ENCODE data around the gene ESRRA.
"Not testable (repeated sequence)": the region's sequence is repeated elsewhere in the genome, so short reads cannot be mapped to it uniquely, and the experiment has no call there.

The ESRRA gene

GRCh38 chr11:64313491-64314145 is 8.3 kb downstream of the ESRRA start:
- no peak for DNase-seq (ENCODE audit: low read depth in 2 of 2)

GRCh38 chr11:64314146-64314804 is 9.0 kb downstream of the ESRRA start:
- no peak for DNase-seq (ENCODE audit: low read depth in 2 of 2)

DNA sequence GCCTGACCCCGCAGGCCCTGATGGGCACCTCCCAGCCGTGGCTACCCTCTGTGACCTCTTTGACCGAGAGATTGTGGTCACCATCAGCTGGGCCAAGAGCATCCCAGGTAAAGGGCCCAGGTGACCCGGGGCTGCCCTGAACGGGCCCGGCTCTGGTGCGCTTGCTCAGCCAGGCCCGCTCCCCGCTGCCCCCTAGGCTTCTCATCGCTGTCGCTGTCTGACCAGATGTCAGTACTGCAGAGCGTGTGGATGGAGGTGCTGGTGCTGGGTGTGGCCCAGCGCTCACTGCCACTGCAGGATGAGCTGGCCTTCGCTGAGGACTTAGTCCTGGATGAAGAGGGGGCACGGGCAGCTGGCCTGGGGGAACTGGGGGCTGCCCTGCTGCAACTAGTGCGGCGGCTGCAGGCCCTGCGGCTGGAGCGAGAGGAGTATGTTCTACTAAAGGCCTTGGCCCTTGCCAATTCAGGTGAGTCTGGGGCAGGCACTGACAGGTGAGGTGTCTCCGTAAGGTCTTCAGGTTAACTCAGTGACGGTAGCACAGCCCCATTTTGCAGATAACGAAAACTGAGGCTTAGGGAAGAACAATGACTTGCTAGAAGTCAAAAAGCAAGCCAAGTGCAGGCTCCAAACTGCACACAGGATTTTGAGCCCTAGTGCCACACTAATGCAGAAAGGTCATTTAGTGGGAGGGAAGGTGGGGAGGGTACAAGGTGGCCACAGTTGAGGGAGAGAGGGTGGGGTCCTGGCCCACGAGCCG is 9.7 kb downstream of the ESRRA start:
- DNase-seq (ENCODE audit: low read depth in 2 of 2) = no peak

DNA sequence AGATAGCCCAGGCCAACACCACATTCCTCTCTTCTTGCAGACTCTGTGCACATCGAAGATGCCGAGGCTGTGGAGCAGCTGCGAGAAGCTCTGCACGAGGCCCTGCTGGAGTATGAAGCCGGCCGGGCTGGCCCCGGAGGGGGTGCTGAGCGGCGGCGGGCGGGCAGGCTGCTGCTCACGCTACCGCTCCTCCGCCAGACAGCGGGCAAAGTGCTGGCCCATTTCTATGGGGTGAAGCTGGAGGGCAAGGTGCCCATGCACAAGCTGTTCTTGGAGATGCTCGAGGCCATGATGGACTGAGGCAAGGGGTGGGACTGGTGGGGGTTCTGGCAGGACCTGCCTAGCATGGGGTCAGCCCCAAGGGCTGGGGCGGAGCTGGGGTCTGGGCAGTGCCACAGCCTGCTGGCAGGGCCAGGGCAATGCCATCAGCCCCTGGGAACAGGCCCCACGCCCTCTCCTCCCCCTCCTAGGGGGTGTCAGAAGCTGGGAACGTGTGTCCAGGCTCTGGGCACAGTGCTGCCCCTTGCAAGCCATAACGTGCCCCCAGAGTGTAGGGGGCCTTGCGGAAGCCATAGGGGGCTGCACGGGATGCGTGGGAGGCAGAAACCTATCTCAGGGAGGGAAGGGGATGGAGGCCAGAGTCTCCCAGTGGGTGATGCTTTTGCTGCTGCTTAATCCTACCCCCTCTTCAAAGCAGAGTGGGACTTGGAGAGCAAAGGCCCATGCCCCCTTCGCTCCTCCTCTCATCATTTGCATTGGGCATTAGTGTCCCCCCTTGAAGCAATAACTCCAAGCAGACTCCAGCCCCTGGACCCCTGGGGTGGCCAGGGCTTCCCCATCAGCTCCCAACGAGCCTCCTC is 10.6 kb downstream of the ESRRA start:
- DNase-seq (ENCODE audit: low read depth in 2 of 2) = not testable (repeated sequence)

DNA sequence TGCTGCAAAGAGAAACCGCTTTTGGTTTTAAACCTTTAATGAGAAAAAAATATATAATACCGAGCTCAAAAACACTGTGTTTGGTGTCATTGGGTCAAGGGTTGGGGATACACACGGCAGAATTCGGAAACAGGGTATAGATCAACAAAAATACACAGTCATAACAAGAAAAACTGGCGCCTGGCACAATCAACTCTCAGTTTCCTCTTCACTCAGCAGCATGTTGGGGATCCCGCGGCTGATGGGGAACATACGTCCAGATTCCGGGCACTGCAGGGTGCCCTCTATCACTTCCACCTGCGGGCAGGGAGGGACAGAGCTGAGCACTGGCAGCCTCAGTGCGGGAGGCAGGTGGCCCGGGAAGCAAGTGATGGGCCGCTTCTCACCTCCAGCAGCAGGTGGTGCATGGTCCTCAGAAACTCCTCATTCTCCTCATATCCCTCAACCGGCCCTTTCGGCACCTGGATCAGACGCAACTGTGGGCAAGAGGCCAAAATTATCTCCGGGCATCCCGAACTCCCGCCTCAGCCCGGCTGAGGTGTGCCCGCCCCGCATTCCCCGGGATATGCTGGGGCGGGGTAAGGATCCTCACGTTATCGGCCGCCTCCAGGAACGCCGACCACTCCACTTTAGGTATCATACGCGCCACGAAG is 11.5 kb downstream of the ESRRA start:
- DNase-seq (ENCODE audit: low read depth in 2 of 2) = no peak

DNA sequence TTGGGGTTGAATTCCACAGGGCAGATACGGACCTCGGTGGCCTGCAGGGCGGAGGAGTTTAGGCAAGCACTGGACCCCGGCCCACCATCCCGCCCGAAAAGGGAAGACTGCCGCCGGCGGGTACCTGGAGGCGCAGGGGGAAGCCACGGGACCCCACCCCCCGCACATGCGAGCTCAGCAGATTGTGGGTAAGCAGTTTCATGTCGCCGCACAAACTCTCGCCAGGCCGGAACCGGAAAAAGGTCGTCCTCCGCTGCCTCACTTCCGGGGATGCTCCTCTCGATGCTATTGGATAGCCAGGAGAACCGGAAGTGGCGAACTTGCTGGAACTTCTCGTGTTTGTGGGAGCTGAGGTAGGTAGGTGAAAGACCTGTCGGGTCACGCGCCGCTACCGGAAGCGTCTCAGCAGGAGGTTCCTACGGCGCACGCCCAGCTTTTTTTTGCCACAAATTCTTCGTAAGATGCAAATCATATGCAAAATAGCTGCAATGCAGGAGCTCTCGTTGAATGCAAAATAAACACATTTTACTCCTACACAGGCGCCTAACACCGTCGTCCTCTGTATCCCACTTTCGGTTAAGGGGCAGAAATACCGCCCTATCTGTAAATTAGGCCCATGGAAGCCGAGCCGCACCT is 12.1 kb downstream of the ESRRA start, which contains the start of gene TRMT112:
Gene TRMT112, minus strand, starts transcription at position 235 of the 636 bp plus-strand sequence. Its CDS starts 33 bp downstream, at position 202.
- DNase-seq (ENCODE audit: low read depth in 2 of 2) = peak; percentile 90

DNA sequence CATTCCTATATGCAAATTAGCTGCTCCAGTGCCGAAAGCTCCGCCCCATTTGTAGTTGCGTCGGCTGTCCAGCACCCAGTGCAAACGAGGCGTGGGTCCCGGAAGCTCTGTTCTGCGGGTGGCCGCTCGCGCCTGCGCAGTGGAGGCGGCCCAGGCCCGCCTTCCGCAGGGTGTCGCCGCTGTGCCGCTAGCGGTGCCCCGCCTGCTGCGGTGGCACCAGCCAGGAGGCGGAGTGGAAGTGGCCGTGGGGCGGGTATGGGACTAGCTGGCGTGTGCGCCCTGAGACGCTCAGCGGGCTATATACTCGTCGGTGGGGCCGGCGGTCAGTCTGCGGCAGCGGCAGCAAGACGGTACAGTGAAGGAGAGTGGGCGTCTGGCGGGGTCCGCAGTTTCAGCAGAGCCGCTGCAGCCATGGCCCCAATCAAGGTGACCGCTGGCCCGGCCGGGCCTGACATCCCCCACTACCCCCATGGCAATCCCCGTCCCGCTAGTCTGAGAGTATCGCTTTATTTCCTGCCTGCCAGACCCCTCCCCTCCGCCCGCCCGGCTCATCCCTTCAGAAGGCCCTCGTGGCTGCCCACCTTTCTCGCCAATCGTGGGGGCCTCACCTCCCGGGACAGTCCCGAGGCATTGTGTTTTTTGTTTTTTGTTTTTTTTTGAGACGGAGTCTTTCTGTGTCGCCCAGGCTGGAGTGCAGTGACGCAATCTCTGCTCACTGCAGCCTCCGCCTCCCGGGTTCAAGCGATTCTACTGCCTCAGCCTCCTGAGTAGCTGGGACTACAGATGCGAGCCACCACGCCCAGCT is 12.8 kb downstream of the ESRRA start, which contains the start of gene PRDX5:
Gene PRDX5, plus strand, starts transcription at position 161 of the 805 bp plus-strand sequence. Its CDS starts 95 bp downstream, at position 256.
- DNase-seq (ENCODE audit: low read depth in 2 of 2) = peak; percentile 87 to 88

- DNase-seq (ENCODE audit: low read depth in 2 of 2) = no peak
Measured at GRCh38 chr11:64318766-64319761, 13.7 kb downstream of the ESRRA start.

DNA sequence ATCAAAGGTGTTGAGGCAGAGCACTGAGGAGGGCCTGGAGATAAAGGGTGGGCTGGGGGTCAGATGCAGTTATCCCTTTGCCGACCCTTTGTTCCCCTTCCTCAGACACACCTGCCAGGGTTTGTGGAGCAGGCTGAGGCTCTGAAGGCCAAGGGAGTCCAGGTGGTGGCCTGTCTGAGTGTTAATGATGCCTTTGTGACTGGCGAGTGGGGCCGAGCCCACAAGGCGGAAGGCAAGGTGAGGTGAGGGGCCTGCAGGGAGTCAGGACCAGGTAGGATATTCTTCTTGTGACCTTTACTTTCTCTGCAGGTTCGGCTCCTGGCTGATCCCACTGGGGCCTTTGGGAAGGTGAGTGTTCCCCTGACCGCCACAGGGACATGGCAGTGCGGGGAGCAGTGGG is 15.2 kb downstream of the ESRRA start:
- DNase-seq (ENCODE audit: low read depth in 2 of 2) = no peak

- no peak for DNase-seq (ENCODE audit: low read depth in 2 of 2)
Measured at GRCh38 chr11:64321026-64321425, 15.7 kb downstream of the ESRRA start.

- DNase-seq (ENCODE audit: low read depth in 2 of 2) = no peak
Measured at GRCh38 chr11:64321533-64321932, 16.2 kb downstream of the ESRRA start.

- no peak for DNase-seq (ENCODE audit: low read depth in 2 of 2)
Measured at GRCh38 chr11:64322925-64323260, 17.6 kb downstream of the ESRRA start.

GRCh38 chr11:64323373-64323772 is 18.0 kb downstream of the ESRRA start:
- DNase-seq (ENCODE audit: low read depth in 2 of 2) = no peak

GRCh38 chr11:64323984-64324383 is 18.7 kb downstream of the ESRRA start:
- DNase-seq (ENCODE audit: low read depth in 2 of 2) = not testable (repeated sequence)

GRCh38 chr11:64324692-64325469 is 19.6 kb downstream of the ESRRA start:
- no peak for DNase-seq (ENCODE audit: low read depth in 2 of 2)

DNA sequence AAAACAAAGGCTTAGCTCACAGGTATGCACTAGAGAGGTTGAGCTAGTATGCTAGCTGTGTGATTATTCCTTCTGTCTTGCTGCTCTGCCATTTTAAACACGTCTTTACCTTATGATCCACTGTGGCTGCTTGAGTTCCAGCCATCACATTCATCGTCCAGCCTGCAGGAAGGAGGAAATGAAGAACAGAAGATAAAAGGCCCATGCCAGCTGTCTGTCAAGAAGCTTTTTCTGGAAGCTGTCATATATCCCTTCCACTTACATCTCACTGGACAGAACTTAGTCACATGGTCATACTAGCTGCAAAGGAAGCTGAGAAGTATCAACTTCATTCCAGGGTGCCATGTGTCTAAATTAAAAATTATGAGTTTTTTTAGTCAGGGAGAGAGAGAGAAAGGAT is 22.1 kb downstream of the ESRRA start:
- DNase-seq (ENCODE audit: low read depth in 2 of 2) = no peak

DNA sequence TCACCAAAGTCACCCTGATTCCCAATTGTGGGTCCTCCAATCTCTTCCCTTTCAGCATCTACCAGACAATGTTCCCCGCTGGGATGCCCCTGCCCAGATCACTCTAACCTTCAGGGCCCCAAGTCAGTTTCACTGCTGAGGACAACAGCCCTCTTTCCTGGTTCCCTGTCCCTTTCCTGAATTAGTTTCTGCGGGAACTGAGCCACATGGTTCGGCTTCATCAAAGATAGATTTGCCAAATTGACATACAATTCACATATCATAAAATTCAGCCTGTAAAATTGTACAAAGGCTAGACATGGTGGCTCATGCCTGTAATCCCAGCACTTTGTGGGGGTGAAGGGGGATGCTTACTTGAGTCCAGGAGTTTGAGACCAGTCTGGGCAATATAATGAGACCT is 22.7 kb downstream of the ESRRA start:
- no peak for DNase-seq (ENCODE audit: low read depth in 2 of 2)

- DNase-seq (ENCODE audit: low read depth in 2 of 2) = no peak
Measured at GRCh38 chr11:64330888-64331287, 25.6 kb downstream of the ESRRA start.
